Inflammatory macrophage treated with lipopolysaccharide for 4 hours (primary cell): ENCODE data around the gene ERICH4.
A peak's percentile ranks its signal among the peaks of the same experiment; 100 is the strongest.
"Not testable (repeated sequence)": the region's sequence is repeated elsewhere in the genome, so short reads cannot be mapped to it uniquely, and the experiment has no call there.

Experiments used
- DNase-seq: peaks from one replicate; pipeline ENCODE4 v3.0.0-alpha.2; 2020

ERICH4 gene

DNA sequence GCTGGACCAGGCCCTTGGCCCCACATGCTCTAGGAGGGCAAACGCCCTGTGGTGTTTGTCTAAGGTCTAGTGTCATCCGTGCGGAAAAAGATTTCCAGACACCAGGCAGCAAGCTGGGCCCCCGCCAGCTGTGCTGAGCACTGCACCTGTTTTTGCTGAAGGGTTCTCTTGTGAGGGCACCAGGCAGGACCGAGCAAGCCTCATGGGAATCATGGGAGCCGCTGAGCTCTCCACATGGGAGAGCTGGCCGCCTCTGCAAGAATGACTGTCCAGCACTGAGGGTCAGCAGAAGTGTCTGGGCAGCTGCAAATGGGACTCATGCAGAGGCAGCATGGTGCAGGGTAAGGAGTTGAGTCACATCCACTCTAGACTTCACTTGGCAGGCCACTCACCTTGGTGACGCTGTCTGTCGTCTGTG, 27.8 kb upstream of the ERICH4 start:
- DNase-seq = no peak

DNA sequence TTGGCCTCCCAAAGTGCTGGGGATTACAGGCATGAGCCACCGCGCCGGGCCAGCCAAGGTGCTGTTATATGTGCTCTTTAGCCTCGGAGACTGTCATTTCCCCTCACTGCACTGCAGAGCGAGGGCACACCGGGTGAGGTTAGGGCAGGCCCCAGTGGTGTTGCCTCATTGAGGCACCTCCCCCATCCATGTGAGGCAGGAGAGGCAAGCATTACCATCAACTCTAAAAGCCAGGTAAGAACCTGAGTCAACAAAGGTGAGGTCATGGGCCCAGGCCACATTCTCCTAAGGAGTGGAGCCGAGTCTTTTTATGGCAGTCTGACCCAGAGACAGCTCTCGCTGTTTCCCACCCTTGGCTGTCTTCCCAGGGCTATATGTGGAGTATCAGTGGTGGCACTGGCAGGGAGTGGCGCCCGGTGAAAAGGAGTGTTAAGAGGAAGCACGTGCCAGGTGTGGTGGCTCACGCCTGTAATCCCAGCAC, 26.7 kb upstream of the ERICH4 start:
- DNase-seq = no peak

DNA sequence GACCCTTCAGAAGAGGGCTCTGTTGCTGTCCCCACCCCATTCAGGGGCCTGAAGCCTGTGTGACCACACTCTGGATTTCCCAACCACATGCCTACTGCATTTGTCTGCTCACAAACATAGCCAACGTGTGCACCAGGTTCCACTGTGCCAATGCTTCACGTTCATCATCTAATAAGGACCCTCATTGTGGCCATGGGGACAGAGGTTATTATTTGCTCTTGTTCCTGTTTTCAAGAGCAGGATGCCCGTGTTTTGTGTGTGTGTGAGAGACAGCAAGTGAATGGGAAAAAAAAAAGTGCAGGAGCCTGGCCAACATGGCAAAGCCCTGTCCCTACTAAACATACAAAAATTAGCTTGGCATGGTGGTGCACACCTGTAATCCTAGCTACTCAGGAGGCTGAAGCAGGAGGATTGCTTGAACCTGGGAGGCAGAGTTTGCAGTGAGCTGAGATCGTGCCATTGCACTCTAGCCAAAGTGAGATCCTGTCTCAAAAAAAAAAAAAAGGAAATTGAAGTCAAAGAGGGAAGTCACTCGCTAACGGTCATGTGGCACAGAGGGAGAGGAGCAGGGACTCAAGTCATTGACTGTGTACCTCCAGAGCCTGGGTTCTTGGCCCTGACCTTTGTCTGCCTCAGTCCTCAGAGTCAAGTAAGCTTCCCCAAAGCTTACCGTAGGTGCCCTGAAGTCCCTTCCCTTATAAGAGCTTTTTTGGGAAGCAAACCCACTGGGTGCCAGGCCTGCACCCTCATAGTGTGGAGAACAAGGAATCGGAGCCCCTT, 22.7 kb upstream of the ERICH4 start:
- DNase-seq = peak; percentile 78

DNA sequence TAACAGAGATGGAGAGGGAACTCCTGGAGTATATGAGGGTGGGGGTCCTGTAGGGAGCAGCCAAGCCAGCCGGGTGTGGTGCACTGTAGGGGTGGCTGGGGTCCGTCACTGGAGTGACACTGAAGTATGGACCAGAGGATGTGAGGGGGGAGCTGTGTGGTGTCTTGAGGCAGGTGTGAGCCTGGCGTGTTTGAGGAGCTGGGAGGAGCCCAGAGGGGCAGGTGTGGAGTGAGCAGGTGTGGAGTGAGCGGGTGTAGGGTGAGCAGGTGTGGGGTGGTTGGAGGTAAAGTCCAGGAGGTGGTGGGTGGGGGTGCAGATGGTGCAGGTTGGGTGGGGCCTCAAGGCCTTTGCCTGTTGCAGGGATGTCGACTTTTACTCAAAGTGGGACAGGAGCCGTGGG, 21.6 kb upstream of the ERICH4 start:
- DNase-seq = no peak

DNA sequence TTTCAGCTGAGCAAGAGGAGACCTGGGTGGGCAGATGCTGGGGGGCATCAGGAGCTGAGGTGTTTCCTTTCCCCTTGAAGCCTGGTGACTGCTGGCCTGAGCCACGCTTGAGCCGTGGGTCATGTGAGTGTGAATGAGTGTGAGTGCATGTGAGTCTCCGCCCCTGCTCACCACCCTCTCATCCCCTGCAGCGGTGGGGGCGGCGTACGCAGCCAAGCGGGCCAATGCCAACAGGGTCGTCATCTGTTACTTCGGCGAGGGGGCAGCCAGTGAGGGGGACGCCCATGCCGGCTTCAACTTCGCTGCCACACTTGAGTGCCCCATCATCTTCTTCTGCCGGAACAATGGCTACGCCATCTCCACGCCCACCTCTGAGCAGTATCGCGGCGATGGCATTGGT, 21.0 kb upstream of the ERICH4 start:
- no peak for DNase-seq

DNA sequence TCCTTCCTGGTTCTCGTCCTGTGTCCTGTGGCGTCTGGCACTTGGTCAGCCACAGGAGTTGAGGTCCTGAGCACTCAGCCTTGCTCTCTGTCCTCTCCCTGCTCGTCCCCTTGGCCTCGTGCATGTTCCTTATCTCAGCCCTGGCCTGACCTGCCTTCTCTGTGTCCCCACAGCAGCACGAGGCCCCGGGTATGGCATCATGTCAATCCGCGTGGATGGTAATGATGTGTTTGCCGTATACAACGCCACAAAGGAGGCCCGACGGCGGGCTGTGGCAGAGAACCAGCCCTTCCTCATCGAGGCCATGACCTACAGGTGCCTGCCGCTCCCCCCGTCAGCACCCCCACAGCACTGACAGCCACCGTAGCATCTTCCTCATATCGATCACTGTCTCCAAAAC, 20.5 kb upstream of the ERICH4 start:
- no peak for DNase-seq

DNA sequence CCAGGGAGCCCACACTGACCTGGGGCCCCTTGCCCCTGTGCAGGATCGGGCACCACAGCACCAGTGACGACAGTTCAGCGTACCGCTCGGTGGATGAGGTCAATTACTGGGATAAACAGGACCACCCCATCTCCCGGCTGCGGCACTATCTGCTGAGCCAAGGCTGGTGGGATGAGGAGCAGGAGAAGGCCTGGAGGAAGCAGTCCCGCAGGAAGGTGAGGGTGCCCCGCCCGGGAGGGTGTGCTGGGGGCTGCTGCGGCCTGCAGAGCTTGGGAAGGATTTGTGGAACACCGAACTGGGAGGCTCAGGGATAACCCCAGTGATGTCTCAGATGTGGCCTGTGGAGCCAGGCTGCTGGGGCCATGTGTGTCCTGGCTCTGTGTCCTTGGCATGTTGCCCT, 20.0 kb upstream of the ERICH4 start:
- no peak for DNase-seq

DNA sequence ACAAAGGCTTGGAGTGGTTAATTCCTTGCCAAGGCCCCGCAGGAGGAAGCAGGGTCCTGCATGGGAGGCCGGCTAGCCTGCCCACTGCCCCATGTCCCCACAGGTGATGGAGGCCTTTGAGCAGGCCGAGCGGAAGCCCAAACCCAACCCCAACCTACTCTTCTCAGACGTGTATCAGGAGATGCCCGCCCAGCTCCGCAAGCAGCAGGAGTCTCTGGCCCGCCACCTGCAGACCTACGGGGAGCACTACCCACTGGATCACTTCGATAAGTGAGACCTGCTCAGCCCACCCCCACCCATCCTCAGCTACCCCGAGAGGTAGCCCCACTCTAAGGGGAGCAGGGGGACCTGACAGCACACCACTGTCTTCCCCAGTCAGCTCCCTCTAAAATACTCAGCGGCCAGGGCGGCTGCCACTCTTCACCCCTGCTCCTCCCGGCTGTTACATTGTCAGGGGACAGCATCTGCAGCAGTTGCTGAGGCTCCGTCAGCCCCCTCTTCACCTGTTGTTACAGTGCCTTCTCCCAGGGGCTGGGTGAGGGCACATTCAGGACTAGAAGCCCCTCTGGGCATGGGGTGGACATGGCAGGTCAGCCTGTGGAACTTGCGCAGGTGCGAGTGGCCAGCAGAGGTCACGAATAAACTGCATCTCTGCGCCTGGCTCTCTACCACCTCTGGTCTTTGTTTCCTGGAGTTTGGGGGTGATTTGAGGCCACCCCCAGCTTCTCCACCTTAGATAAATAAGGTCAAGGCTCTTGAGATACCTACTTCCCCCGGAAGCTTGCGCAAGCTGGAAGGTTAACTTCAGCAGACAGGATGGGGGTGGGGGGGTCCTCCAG, 18.4 kb upstream of the ERICH4 start:
- no peak for DNase-seq

DNA sequence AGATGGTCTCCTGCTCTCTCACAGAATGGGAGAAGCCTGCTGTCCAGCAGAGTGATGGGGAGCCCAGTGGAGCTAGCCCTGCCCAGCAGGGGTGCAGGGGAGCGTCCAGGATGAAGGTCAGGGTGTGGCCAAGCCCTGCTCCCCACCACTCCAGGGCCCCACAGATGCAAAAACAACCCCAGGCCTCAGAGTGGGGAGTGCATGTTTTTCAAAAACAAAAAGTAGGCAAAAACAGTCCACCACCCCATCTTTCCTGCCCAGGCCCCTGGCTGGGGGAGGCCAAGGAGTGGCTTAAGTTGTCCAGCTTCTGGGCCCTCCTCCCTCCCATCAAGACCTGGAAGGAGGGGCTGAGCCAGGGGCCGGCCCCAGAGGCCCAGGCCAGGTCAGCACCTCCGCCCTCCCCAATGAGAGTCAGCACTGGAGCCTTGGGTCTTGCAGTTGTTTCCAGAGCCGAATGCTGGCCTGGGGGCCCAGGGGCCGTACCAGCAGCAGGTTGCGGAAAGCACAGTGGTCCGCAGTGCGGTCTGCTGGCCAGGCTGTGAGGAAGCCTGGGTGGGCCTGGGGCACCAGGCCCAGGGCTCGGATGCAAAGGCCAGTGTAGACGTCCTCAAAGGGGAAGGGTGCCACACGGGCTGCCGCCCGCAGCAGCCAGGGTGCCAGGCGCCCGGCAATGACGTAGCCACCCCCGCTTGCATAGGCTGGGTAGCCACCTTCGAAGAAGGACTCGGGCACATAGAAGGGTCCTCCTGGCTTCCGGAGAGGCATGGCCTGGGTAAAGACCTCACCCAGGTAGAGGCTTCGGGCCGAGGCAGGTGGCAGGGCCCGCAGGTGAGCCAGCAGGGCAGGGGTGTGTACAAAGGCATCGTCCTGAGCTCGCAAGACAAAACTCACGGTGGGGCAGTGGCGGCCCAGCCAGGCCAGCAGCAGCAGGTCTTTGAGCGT, 17.5 kb upstream of the ERICH4 start:
- no peak for DNase-seq

DNA sequence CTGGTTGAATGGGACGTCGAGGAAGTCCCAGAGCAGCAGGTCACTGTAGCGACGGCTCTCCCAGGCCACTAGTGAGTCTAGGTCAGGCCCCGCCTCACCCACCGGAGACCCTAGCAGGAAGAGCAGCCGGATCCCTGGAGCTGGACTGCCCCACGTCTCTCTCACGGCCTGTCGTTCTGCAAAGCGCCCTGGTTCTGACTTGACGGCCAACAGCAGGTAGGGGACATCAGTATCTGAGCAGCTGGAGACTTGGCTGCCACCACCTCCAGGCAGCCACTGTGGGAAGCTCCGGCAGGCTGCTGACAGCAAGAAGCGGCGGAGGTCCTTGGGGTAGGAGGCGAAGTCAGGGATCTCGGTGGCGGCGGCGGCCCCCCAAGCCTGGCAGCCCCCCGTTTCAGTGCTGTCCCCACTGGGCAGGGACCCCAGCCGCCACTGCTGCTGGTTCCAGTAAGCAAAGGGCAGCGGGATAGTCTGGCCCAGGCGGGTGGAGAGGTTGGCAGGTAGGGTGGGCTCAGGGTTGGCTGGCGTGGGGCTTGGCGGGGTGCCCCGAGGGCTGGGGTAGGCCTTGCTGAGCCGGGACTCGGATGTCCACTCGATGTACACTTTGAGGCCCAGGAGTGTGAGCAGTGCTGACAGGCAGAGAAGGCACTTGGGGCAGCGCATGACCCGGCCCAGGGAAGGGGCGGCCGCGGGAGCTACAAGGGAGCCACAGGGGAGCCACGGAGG, 16.7 kb upstream of the ERICH4 start:
- DNase-seq = no peak

DNA sequence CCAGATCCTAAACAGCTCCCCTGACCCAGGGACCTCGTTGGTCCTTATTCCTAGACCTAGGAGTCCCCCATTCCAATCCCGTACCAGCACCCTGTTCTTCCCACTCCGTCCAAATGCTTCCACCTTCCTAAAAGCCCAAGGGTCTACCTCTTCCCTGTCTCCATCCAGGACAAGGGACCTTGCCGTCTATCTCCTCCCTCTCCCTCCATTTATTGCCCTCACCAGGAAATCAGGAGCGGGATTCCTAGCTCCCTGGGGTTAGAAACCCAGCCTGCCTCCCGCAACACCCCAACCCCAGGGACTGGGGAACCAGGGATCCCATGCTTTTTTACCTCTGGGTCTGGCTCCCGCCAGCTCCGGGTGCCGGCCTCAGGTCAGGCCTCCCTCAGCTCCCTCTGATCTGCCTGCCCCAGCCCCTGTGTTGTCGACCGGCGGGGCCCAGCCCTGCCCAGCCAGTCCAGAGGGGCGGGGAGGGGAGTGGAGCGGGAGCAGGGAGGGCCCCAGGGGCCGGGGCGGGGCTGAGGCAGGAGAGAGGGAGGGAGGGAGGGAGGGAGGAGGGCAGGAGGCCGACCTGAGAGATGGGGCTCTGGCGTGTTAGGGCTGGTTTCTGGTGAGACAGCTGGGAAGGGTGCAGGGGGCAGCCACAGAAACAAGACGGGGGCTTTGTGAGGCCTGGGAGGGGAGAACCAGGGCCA, 15.9 kb upstream of the ERICH4 start, which contains the start of gene B3GNT8:
B3GNT8 (minus strand) TSS at position 423 of the 695 bp plus-strand sequence. CDS start 596 bp downstream, outside the sequence.
- peak; percentile 40 for DNase-seq

DNA sequence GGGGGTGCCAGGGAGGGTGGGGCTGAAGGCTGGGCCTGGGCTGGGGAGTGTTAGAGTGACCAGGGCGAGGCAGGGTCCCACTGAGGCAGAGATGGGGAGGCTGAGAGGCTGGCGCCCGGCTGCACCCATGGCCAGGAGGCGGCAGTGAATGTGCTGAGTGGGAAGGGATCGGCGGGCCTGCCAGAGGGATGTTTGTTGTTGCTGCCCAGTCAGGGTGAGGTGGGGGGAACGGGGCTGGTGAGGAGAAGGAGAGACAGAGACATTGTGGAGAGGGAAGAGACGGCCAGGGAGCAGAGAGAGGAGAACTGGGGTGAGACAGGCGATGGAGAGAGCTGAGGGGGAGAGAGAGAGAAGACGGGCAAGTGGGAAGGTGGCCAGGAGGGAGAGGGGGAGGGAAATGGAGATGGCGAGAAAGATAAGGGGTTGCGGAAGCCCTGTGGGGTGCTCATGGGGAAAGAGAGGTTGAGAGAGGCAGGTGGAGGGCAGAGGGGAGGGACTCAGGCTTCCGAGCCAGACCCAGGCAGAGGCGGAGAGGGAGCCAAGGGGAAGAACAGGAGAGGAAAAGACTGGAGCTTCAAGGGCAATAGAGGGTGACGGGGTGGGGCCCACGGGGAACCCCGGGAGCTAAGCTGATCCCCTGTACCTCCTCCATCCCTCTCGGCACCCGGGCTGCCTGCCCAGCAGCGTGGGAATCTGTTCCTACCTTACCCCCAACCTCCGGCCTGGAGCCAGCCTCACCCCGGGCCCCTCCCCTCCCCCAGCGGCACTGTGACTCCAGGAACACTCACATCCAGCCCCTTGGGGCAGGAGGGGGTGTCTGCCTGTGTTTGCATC, 15.1 kb upstream of the ERICH4 start:
- DNase-seq = no peak

DNA sequence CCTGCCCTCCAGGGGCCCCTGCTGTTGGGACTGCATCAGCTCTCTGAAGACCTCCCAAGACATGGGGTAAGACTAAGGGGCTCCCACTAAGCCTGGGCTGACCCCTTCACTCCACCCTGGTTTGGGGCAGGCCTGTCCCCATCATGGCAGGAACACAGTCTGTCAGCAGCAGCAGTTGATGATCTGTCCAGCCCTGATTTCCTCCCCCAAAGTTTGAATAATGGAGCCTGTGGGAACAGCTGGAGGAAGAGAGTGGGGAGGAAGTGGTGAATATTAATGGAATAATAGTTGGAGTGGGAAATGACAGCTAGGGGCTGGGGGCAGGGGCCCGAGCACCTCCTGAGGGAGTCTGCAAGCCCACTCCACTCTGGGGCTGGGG, 14.5 kb upstream of the ERICH4 start:
- DNase-seq = no peak

DNA sequence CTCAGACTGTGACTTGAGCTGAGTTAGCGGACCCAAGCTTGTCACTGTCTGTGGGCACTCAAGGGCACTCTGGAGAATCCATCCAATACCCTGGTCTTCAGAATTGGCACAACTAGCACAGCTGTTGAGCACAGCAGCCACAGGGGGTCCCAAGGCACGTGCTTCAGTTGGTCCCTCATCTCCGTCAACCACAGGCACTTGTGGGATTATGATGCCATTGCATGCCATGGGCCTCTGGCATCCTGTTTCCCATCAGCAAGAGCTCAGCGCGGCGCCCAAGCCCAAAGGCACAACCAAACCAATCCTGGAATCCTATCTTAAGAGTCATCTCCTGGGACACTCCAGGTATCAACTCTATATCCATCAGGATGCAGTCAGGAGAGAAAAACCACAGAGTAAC, 12.0 kb upstream of the ERICH4 start:
- DNase-seq = no peak

DNA sequence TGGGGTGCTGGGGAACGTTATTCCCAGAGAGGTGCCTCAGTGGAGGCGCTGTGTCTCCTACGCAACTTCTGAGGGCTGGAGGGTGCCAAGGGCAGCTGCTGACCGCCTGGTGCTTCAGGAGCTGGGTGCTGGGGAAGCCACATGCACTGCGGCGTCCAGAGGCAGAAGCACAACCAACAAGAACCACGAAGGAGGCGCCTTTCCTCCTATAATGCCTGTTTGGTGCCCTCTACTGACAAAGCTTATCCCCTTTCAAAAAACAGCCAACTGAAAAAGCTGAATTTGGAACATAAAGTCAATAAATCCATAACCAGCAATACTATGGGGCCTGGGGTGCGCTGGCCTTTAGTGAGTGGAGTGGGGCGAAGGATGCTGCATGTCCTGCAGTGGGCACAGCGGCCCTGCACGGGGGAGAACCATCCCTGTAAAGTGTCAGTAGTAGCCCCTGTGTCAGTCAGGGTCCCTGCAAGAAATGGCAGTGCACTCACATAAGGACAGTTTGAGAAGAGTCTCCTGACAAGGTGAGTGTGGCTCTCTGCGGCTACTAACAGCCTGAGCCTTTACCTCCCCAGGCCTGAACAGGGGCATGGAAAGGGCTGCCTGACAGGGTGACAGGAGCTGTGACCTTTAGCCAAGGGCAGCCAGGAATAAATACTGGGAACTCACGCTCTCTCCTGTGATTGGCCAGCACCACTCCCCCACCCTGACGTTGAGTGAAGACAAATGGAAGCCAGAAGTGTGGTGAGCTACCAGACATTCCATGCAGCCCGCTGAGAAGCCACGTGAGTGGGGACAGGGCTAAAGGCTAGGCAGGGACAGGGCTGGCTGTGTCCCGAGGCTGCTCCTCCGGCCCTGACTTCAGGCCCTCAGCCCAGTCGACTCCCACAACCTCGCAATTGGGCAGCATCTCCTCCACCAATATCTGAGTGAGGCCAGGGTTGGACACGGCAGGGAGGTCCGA, 11.2 kb upstream of the ERICH4 start:
- peak; percentile 67 for DNase-seq

DNA sequence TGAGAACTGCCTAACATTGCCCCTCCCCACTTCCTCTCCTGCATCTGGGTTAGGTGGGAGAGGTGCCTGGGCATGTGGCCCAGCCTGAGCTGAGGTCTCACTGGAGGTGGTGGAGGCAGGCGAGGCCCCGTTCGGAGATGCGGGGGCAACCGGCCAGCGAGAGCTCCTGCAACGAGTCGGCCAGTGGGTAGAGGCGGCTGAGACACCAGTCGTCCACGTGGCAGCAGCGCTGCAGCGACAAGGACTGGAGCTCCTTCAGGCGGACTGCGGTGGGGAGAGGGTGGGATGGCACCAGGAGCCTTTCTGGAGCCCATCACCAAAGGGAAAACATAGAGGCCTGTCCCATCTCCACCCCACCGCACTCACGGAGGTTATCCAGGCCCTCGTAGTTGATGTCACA, 9.8 kb upstream of the ERICH4 start:
- DNase-seq = no peak

DNA sequence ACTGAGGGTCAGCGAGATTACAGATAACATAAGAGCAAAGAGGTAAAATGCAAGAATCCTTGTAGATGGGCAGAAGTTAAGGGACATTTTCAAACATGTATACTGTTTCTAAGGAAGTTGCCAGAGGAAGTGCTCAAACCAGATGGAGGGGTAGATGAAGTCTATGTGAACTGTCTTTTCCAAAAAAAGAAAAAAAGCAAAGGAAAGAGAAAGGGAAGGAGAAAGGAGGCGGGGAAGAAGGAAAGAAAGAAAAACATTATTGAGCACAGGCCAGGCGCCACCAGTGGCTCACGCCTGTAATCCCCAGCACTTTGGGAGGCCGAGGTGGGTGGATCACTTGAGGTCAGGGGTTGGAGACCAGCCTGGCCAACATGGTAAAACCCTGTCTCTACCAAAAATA, 8.5 kb upstream of the ERICH4 start:
- DNase-seq = no peak

DNA sequence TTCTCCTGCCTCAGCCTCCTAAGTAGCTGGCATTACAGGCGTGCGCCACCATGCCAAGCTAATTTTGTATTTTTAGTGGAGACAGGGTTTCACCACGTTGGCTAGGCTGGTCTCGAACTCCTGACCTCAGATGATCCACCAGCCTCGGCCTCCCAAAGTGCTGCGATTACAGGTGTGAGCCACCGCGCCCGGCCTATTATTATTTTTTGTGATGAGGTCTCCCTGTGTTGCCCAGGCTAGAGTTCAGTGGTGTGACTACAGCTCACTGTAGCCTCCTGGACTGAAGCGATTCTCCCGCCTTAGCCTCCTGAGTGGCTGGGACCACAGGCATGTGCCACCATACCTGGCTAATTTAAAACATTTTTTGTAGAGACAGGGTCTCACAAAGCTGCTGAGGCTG, 7.6 kb upstream of the ERICH4 start:
- DNase-seq = not testable (repeated sequence)

DNA sequence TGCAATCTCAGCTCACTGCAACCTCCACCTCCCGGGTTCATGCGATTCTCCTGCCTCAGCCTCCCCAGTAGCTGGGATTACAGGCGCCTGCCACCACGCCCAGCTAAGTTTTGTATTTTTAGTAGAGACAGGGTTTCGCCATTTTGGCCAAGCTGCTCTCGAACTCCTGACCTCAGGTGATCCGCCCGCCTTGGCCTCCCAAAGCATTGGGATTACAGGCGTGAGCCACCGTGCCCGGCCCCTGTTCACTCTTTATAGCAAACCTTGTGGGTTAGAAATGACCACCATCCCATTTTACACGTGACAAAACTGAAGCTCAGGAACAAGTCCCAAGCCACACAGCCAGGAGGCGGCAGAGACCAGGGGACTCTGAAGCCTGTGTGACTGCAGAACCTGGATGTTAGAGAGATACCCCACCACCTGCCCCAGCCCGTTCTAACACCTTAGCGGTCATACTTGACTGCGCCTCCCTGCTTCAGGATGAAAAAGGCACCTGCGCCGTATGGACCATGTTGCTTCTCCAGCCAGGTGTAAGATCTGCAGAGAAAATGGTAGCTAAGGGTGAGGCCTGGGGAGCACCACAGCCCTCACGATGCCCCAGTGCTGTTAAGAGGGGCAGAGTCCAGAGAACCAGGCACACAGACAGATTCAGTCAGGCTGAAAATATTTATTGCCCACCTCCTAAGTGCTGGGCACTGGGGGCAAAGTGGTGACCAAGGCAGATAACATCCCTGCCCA, 6.9 kb upstream of the ERICH4 start:
- DNase-seq = no peak
